ENCODE data around the gene RUNX1.
"Not testable (repeated sequence)": the region's sequence is repeated elsewhere in the genome, so short reads cannot be mapped to it uniquely, and the experiment has no call there.

RUNX1 gene

GRCh38 chr21:34959607-34960006 is 89.5 kb downstream of the RUNX1 start:
- Histone ChIP-seq H3K9me3 (peaks cover 43% of the 10 kb centered on the region), H3K4me3 (no peak overlapping the region), H3K4me2 (no peak overlapping the region), H3K9ac (no peak overlapping the region), H4K20me1 (peaks cover 93% of the 10 kb centered on the region), H3K4me1 (peaks cover 50% of the 10 kb centered on the region), H3K36me3 (peaks cover 92% of the 10 kb centered on the region), H3K27ac (no peak overlapping the region), H3K27me3 (no peaks in the 10 kb centered on the region)
- no peak for TF ChIP-seq Cebpa-rat (IDR thresholded peaks at IDR 0.05)

GRCh38 chr21:34958040-34958439 is 91.1 kb downstream of the RUNX1 start:
- Histone ChIP-seq H3K9me3 (peaks cover 43% of the 10 kb centered on the region), H3K4me3 (no peak overlapping the region), H3K4me2 (no peak overlapping the region), H4K20me1 (peaks cover 93% of the 10 kb centered on the region), H3K27ac (no peak overlapping the region), H3K9ac (no peak overlapping the region), H3K36me3 (peaks cover 91% of the 10 kb centered on the region), H3K4me1 (peaks cover 45% of the 10 kb centered on the region), H3K27me3 (no peaks in the 10 kb centered on the region)
- TF ChIP-seq Cebpa-rat (IDR thresholded peaks at IDR 0.05) = no peak

DNA sequence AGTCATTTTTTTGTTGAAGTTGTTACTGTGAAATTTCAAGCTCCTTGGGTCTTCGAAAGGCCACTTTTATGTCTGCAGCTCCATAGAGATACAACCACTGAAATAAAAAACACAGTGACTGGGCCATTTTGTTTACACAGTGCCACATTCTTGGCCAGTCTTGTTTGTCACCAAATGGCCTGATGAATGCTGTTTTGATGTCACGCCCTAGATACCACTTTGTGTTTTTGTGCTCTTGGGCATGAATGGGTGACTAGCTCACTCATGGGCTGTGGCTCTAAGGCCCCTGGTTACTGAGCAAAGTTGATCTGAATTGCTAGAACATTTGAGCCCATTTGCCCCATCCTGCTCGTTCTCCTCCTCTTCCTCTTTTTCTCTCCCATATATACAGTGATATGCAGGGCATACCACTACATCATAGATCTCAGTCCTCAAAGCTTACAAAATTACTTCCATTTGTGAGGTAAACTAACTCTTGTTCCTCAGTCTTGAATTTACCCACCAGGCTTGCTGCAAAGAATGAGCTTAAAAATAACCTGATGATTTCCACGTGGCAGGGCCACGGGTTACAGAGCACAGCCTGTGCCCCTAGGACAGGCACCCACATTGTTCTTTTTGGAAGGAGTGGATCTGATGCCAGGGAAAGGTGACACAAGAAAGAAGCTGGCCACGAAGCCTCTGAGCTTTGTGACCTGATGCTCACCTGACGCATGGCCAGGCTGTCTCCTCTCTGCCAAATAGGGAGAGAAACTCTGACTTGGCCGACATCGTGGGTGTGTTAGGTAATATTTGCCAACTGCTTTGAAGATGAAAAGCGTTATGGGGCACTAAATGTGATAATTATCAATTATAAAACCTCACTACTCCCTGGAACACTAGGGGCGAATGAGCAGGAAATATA is 92.4 kb downstream of the RUNX1 start:
- Histone ChIP-seq H4K20me1 (peaks cover 93% of the 10 kb centered on the region), H3K27me3 (no peaks in the 10 kb centered on the region), H3K36me3 (peaks cover 89% of the 10 kb centered on the region), H3K4me3 (no peak overlapping the region), H3K4me1 (peaks cover 41% of the 10 kb centered on the region), H3K27ac (no peak overlapping the region), H3K9ac (no peak overlapping the region), H3K9me3 (peaks cover 43% of the 10 kb centered on the region), H3K4me2 (no peak overlapping the region)
- TF ChIP-seq Cebpa-rat (IDR thresholded peaks at IDR 0.05) = no peak

DNA sequence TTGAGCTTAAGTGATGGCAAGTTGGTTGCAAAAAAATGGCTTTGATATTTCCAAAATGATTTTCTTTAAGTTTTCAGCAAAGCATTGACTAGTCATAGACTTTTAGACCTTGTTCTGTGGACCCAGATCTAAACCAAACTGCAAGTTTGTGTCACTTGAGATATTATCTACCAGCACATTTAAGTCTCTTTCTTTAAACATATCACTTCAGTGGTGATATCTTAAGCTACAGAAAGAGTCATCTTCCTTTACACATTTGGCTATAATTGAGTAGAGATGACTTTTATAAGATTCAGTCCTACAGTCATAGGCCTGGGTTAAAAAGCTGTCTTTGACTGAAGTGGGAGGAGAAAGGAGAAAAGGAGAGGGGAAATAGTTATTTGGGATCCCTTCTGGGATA is 95.2 kb downstream of the RUNX1 start:
- H3K9ac ChIP-seq = no peak overlapping the region
- H3K4me2 ChIP-seq = no peak overlapping the region
- no peak for TF ChIP-seq Cebpa-rat (IDR thresholded peaks at IDR 0.05)
- no peak overlapping the region for H3K4me3 ChIP-seq
- H3K36me3 ChIP-seq = peaks cover 85% of the 10 kb centered on the region
- H3K27ac ChIP-seq = no peak overlapping the region
- peaks cover 93% of the 10 kb centered on the region for H4K20me1 ChIP-seq
- H3K4me1 ChIP-seq = peaks cover 54% of the 10 kb centered on the region
- H3K9me3 ChIP-seq = peaks cover 21% of the 10 kb centered on the region
- H3K27me3 ChIP-seq = no peaks in the 10 kb centered on the region

DNA sequence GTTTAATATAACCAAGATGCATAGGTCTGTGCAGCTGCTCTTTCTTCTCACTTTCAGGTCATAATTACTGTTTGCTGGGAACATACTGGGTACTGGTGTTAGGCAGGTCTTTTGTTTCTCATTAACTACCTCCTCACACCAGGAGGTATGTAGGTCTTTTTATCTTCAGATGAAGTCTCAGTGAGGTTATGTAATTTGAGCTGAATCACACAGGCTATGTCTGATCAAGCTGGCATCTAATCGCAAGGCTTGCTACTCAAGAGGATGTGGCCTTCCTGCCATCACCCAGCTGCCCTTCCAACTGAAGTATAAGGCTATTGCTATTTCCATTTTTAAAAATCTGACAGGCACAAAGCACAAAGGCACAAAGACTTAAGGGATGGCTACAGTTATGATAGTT is 96.4 kb downstream of the RUNX1 start:
- Histone ChIP-seq H3K9me3 (peaks cover 16% of the 10 kb centered on the region), H3K4me3 (no peak overlapping the region), H3K27me3 (no peaks in the 10 kb centered on the region), H3K4me1 (peaks cover 62% of the 10 kb centered on the region), H3K9ac (no peak overlapping the region), H3K27ac (no peak overlapping the region), H3K36me3 (peaks cover 91% of the 10 kb centered on the region), H4K20me1 (peaks cover 100% of the 10 kb centered on the region), H3K4me2 (no peak overlapping the region)
- TF ChIP-seq Cebpa-rat (IDR thresholded peaks at IDR 0.05) = no peak

GRCh38 chr21:34951868-34952267 is 97.2 kb downstream of the RUNX1 start:
- Histone ChIP-seq H3K4me1 (peaks cover 62% of the 10 kb centered on the region), H3K36me3 (peaks cover 91% of the 10 kb centered on the region), H4K20me1 (peaks cover 100% of the 10 kb centered on the region)
- not testable (repeated sequence) for H3K9me3 ChIP-seq, H3K4me2 ChIP-seq, H3K9ac ChIP-seq, H3K27ac ChIP-seq, H3K27me3 ChIP-seq, H3K4me3 ChIP-seq

- Histone ChIP-seq H3K27ac (0 out of 2 replicates have a peak overlapping the region, but pooled peaks have one; percentile 1), H3K4me2 (no peak overlapping the region), H3K9me3 (no peaks in the 10 kb centered on the region; the same call in 1 of the 2 replicates), H3K4me3 (no peak overlapping the region), H4K20me1 (peaks cover 100% of the 10 kb centered on the region), H3K27me3 (no peaks in the 10 kb centered on the region), H3K4me1 (peaks cover 67% of the 10 kb centered on the region), H3K36me3 (peaks cover 91% of the 10 kb centered on the region), H3K9ac (no peak overlapping the region)
- no peak for TF ChIP-seq Cebpa-rat (IDR thresholded peaks at IDR 0.05)
These were observed 98.1 kb downstream of the RUNX1 start for GRCh38 chr21:34950980-34951379.

DNA sequence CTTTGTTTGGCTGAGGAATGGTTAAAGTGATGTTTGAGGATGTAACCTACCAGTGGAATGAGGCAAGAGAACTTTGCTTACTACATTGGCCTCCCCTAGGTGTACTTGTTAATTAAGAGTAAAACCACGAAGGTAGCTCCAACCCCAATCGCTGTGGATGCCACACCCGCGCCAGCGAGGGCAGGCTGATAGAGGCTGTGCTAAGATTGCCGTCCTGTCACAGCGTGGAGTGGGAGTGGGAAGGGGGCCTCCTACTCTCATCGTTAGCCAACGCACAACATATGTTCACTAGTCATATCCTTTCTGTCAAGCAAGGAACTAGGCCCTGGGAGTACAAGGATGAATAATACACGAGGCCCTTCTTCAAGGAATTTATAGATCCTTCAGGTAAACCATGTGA is 99.6 kb downstream of the RUNX1 start:
- H4K20me1 ChIP-seq = peaks cover 100% of the 10 kb centered on the region
- no peak overlapping the region for H3K4me3 ChIP-seq
- H3K4me1 ChIP-seq = peaks cover 71% of the 10 kb centered on the region
- no peaks in the 10 kb centered on the region for H3K9me3 ChIP-seq
- H3K27me3 ChIP-seq = no peaks in the 10 kb centered on the region
- H3K9ac ChIP-seq = no peak overlapping the region
- H3K36me3 ChIP-seq = peaks cover 88% of the 10 kb centered on the region
- no peak overlapping the region for H3K27ac ChIP-seq
- no peak overlapping the region for H3K4me2 ChIP-seq
- TF ChIP-seq Cebpa-rat (IDR thresholded peaks at IDR 0.05) = no peak

GRCh38 chr21:34949030-34949429 is 100.1 kb downstream of the RUNX1 start:
- peaks cover 87% of the 10 kb centered on the region for H3K36me3 ChIP-seq
- no peak overlapping the region for H3K4me2 ChIP-seq
- H3K9me3 ChIP-seq = no peaks in the 10 kb centered on the region
- H3K4me1 ChIP-seq = peaks cover 76% of the 10 kb centered on the region
- no peak overlapping the region for H3K9ac ChIP-seq
- TF ChIP-seq Cebpa-rat (IDR thresholded peaks at IDR 0.05) = no peak
- no peaks in the 10 kb centered on the region for H3K27me3 ChIP-seq
- H3K4me3 ChIP-seq = no peak overlapping the region
- H4K20me1 ChIP-seq = peaks cover 100% of the 10 kb centered on the region
- H3K27ac ChIP-seq = 0 out of 2 replicates have a peak overlapping the region, but pooled peaks have one; percentile 8

DNA sequence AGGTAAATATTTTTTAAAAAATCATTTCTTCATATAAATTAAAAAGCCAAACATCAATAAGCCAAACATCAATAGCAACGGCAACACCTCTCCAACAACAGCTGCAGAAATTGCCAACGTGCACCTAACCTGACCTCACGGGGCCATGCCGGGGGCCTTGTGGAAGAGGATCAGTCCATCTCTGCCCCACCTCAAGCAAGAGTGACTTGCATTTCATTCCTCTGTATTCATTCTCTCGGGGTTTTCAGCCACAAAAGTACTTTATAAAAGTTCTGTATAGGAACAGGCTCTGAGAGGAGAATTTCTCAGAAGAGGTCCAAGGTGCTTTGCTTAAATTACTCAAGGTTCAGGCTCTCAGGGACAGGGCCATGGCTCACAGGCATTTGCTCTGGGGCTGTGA is 100.9 kb downstream of the RUNX1 start:
- no peak overlapping the region for H3K4me2 ChIP-seq
- peaks cover 78% of the 10 kb centered on the region for H3K4me1 ChIP-seq
- no peak for TF ChIP-seq Cebpa-rat (IDR thresholded peaks at IDR 0.05)
- 0 out of 2 replicates have a peak overlapping the region, but pooled peaks have one; percentile 8 for H3K27ac ChIP-seq
- no peaks in the 10 kb centered on the region for H3K9me3 ChIP-seq
- no peak overlapping the region for H3K9ac ChIP-seq
- peaks cover 100% of the 10 kb centered on the region for H4K20me1 ChIP-seq
- H3K4me3 ChIP-seq = no peak overlapping the region
- H3K27me3 ChIP-seq = no peaks in the 10 kb centered on the region
- peaks cover 84% of the 10 kb centered on the region for H3K36me3 ChIP-seq

All from BLaER1 (cell line).